H9 (cell line): ENCODE results near the gene GOT1. TPM values are rescaled to one million over a fixed set of nuclear protein-coding genes. Genes with fewer than 3 reads are reported as not detected.
A peak's percentile ranks its signal among the peaks of the same experiment; 100 is the strongest.

Source experiments
- DNase-seq: peaks from one replicate; pipeline ENCODE4 v3.0.0-alpha.2; 2017
- H2AFZ ChIP-seq: one replicate; pipeline ENCODE4 v1.6.1; 2013; ENCODE audit warnings: mild to moderate bottlenecking, low read length, control low read depth, moderate library complexity
- H2AK5ac ChIP-seq: 2 replicates; pipeline ENCODE4 v1.6.1; 2013; ENCODE audit warnings: low read length, control low read depth, mixed read lengths; ENCODE audit not compliant: insufficient read length
- H2BK120ac ChIP-seq: one replicate; pipeline ENCODE4 v1.6.1; 2013; ENCODE audit warnings: low read depth, mild to moderate bottlenecking, low read length, control low read depth, inconsistent platforms; ENCODE audit not compliant: poor library complexity, severe bottlenecking
- H2BK12ac ChIP-seq: 2 replicates; pipeline ENCODE4 v1.6.1; 2013; ENCODE audit warnings: low read length, control low read depth, mixed read lengths, low read depth; ENCODE audit not compliant: insufficient read length
- H2BK15ac ChIP-seq: 2 replicates; pipeline ENCODE4 v1.6.1; 2013; ENCODE audit warnings: low read depth, low read length, control low read depth
- H2BK20ac ChIP-seq: one replicate; pipeline ENCODE4 v1.6.1; 2013; ENCODE audit warnings: low read depth, mild to moderate bottlenecking, low read length, control low read depth, inconsistent platforms; ENCODE audit not compliant: poor library complexity, severe bottlenecking
- H2BK5ac ChIP-seq: 2 replicates; pipeline ENCODE4 v1.6.1; 2013; ENCODE audit warnings: low read length, control low read depth, mixed read lengths; ENCODE audit not compliant: insufficient read length
- H3K14ac ChIP-seq: 2 replicates; pipeline ENCODE4 v1.6.1; 2013; ENCODE audit warnings: low read length, control low read depth; ENCODE audit not compliant: insufficient read depth
- H3K18ac ChIP-seq: 2 replicates; pipeline ENCODE4 v1.6.1; 2013; ENCODE audit warnings: low read depth, mild to moderate bottlenecking, mixed read lengths, low read length, control low read depth; ENCODE audit not compliant: insufficient read length
- H3K23ac ChIP-seq: 2 replicates; pipeline ENCODE4 v1.6.1; 2013; ENCODE audit warnings: low read length, control low read depth, mixed read lengths, low read depth; ENCODE audit not compliant: insufficient read length
- H3K23me2 ChIP-seq: 2 replicates; pipeline ENCODE4 v1.6.1; 2013; ENCODE audit warnings: low read depth, mild to moderate bottlenecking, mixed read lengths, low read length, control low read depth; ENCODE audit not compliant: insufficient read length, poor library complexity, severe bottlenecking
- H3K27ac ChIP-seq: 2 replicates; pipeline ENCODE4 v1.5.1; 2013; ENCODE audit warnings: low read length, control low read depth, mixed read lengths, low read depth; ENCODE audit not compliant: insufficient read length
- H3K27me3 ChIP-seq: 2 replicates; pipeline ENCODE4 v1.6.1; 2013; ENCODE audit warnings: low read length, control low read depth, inconsistent platforms; ENCODE audit not compliant: insufficient read depth
- H3K4ac ChIP-seq: 2 replicates; pipeline ENCODE4 v1.6.1; 2013; ENCODE audit warnings: low read depth, mild to moderate bottlenecking, control low read depth, inconsistent platforms, low read length, moderate library complexity
- H3K4me1 ChIP-seq: 2 replicates; pipeline ENCODE4 v1.6.1; 2013; ENCODE audit warnings: low read length, control low read depth, inconsistent platforms; ENCODE audit not compliant: insufficient read depth
- H3K4me2 ChIP-seq: 2 replicates; pipeline ENCODE4 v1.6.1; 2013; ENCODE audit warnings: low read length, control low read depth, mixed read lengths; ENCODE audit not compliant: insufficient read length, insufficient read depth
- H3K56ac ChIP-seq: 2 replicates; pipeline ENCODE4 v1.6.1; 2013; ENCODE audit warnings: low read depth, mild to moderate bottlenecking, mixed read lengths, low read length, control low read depth; ENCODE audit not compliant: insufficient read length
- H3K79me1 ChIP-seq: 2 replicates; pipeline ENCODE4 v1.6.1; 2013; ENCODE audit warnings: low read depth, mild to moderate bottlenecking, moderate library complexity, low read length, control low read depth, inconsistent platforms; ENCODE audit not compliant: insufficient read depth, poor library complexity, severe bottlenecking
- H3K79me2 ChIP-seq: 2 replicates; pipeline ENCODE4 v1.6.1; 2013; ENCODE audit warnings: low read length, control low read depth, inconsistent platforms; ENCODE audit not compliant: insufficient read depth
- H3K9ac ChIP-seq: 2 replicates; pipeline ENCODE4 v1.6.1; 2013; ENCODE audit warnings: low read length, control low read depth, mixed read lengths; ENCODE audit not compliant: insufficient read length; ENCODE audit errors: extremely low read depth
- H3K9me3 ChIP-seq: one replicate; pipeline ENCODE4 v1.6.1; 2013; ENCODE audit warnings: low read depth, low read length, inconsistent platforms; ENCODE audit not compliant: control insufficient read depth
- H3T11ph ChIP-seq: one replicate; pipeline ENCODE4 v1.6.1; 2013; ENCODE audit warnings: mild to moderate bottlenecking, low read length, control low read depth, inconsistent platforms
- H4K20me1 ChIP-seq: one replicate; pipeline ENCODE4 v1.6.1; 2013; ENCODE audit not compliant: control insufficient read depth, insufficient read length, insufficient read depth
- H4K5ac ChIP-seq: 2 replicates; pipeline ENCODE4 v1.6.1; 2013; ENCODE audit warnings: low read depth, mild to moderate bottlenecking, mixed read lengths, low read length, control low read depth; ENCODE audit not compliant: insufficient read length
- H4K8ac ChIP-seq: replicated peaks from 2 replicates; pipeline ENCODE4 v1.6.1; 2013; ENCODE audit warnings: low read length, control low read depth, mixed read lengths, low read depth; ENCODE audit not compliant: insufficient read length
- H4K91ac ChIP-seq: 2 replicates; pipeline ENCODE4 v1.6.1; 2013; ENCODE audit warnings: low read depth, mild to moderate bottlenecking, moderate library complexity, mixed read lengths, low read length, control low read depth; ENCODE audit not compliant: insufficient read length
- H3K27ac Mint-ChIP-seq, 3 experiments: 2 replicates in 2 of 3; 3 replicates in 1 of 3; pipeline ENCODE4 v1.8.0; 2020 to 2021; ENCODE audit warnings: mixed read lengths in 3 of 3, mild to moderate bottlenecking in 1 of 3, moderate library complexity in 1 of 3
- H3K27me3 Mint-ChIP-seq: 2 replicates; pipeline ENCODE4 v1.8.0; 2021; ENCODE audit warnings: low read depth, mild to moderate bottlenecking, moderate library complexity, mixed read lengths
- H3K36me3 Mint-ChIP-seq, 3 experiments: 2 replicates in 2 of 3; 3 replicates in 1 of 3; pipeline ENCODE4 v1.8.0; 2020 to 2021; ENCODE audit warnings: low read depth in 3 of 3, mixed read lengths in 3 of 3; ENCODE audit not compliant: insufficient read depth in 1 of 3
- H3K4me1 Mint-ChIP-seq, 2 experiments: 2 replicates each; pipeline ENCODE4 v1.8.0; 2020; ENCODE audit warnings: mixed read lengths in 2 of 2
- H3K4me3 Mint-ChIP-seq, 2 experiments: 2 replicates in 1 of 2; 3 replicates in 1 of 2; pipeline ENCODE4 v1.8.0; 2020 to 2021; ENCODE audit warnings: mild to moderate bottlenecking in 2 of 2, mixed read lengths in 2 of 2, moderate library complexity in 1 of 2
- H3K9me3 Mint-ChIP-seq, 2 experiments: 2 replicates in 1 of 2; 3 replicates in 1 of 2; pipeline ENCODE4 v1.8.0; 2020; ENCODE audit warnings: mild to moderate bottlenecking in 2 of 2, mixed read lengths in 2 of 2, moderate library complexity in 1 of 2
- CTCF ChIP-seq: fragments of 200-600 bp; sonication (generic); conservative IDR thresholded peaks from 3 replicates; pipeline ENCODE4 v1.8.0; 2021; ENCODE audit warnings: antibody characterized with exemption, mild to moderate bottlenecking
- WGBS: extraction: QIAGEN DNeasy Blood & Tissue Kit; methylation state at CpG from one replicate; pipeline ENCODE4 v1.1.7; 2013; ENCODE audit warnings: missing lambda C conversion rate, low lambda C conversion rate, mixed read lengths; ENCODE audit not compliant: insufficient read length; ENCODE audit errors: extremely low coverage; 5-methylcytosine and 5-hydroxymethylcytosine counted together
- total RNA-seq: library from RNA; stranded (reverse); gene quantifications from 2 replicates; pipeline ENCODE4 v1.2.1, GENCODE V29; 2021

The GOT1 gene
- total RNA-seq, 1 experiment from 2014 or later: 43.3 TPM

- H3K36me3 Mint-ChIP-seq: no peaks in the 10 kb centered on the region
- Histone ChIP-seq H3K56ac (no peak overlapping the region), H3K4me1 (no peaks in the 10 kb centered on the region), H3K27me3 (no peaks in the 10 kb centered on the region), H2BK20ac (no peak overlapping the region), H4K20me1 (no peaks in the 10 kb centered on the region), H3K4ac (no peak overlapping the region), H2BK5ac (no peak overlapping the region), H4K5ac (no peak overlapping the region), H2AK5ac (no peak overlapping the region), H3K4me2 (no peak overlapping the region), H3K23me2 (no peaks in the 10 kb centered on the region), H2AFZ (peak overlapping the region; percentile 36), H3T11ph (no peak overlapping the region), H3K14ac (no peak overlapping the region), H3K27ac (no peak overlapping the region), H2BK15ac (no peak overlapping the region), H2BK12ac (no peak overlapping the region), H3K79me2 (no peaks in the 10 kb centered on the region), H2BK120ac (no peak overlapping the region), H3K18ac (no peak overlapping the region), H3K9ac (no peak overlapping the region), H3K79me1 (no peaks in the 10 kb centered on the region), H3K9me3 (no peaks in the 10 kb centered on the region), H3K23ac (no peak overlapping the region), H4K91ac (no peak overlapping the region), H4K8ac (no peak overlapping the region)
- no peak for TF ChIP-seq CTCF
- no CpG with 5 or more reads among the region's 14 CpGs for WGBS
- DNase-seq: no peak
- H3K4me3 Mint-ChIP-seq: no peak overlapping the region; a peak in 1 of 5 replicates
- peak overlapping the region in 2 of 3 experiments; percentile 39 to 76; a peak in 3 of 7 replicates for H3K27ac Mint-ChIP-seq
- no peaks in the 10 kb centered on the region for H3K9me3 Mint-ChIP-seq
- peaks cover 25% of the 10 kb centered on the region for H3K27me3 Mint-ChIP-seq
- H3K4me1 Mint-ChIP-seq: peaks cover 3 to 5% of the 10 kb centered on the region in 2 experiments; a peak in 3 of 4 replicates
Measured at GRCh38 chr10:99467236-99467999, 37.0 kb upstream of the GOT1 start.
